Activated T-helper 1 cell treated with anti-CD3 and anti-CD28 coated beads, Interleukin-2, amount 50 U/mL, for 16 hours (primary cell): ENCODE results near the gene CCDC63.
A peak's percentile ranks its signal among the peaks of the same experiment; 100 is the strongest.

ENCODE experiments used
- DNase-seq, 2 donors: peaks; one replicate each; pipeline ENCODE4 v3.0.0-alpha.2; 2020; ENCODE audit warnings: low read depth in 1 of 2, low spot score in 1 of 2

The CCDC63 gene

GRCh38 chr12:110920324-110920910 is 73.6 kb downstream of the CCDC63 start, which contains the start of gene MYL2:
Gene MYL2, minus strand, starts transcription at chr12:110920579. Its CDS starts 50 bp downstream, at chr12:110920529.
- DNase-seq = no peak

- DNase-seq = no peak
Measured at GRCh38 chr12:110921262-110921661, 74.5 kb downstream of the CCDC63 start.

GRCh38 chr12:110922652-110923051 is 75.9 kb downstream of the CCDC63 start:
- DNase-seq = no peak

GRCh38 chr12:110923192-110923591 is 76.4 kb downstream of the CCDC63 start:
- no peak for DNase-seq

GRCh38 chr12:110923692-110924334 is 77.0 kb downstream of the CCDC63 start:
- DNase-seq = no peak

GRCh38 chr12:110927546-110927945 is 80.8 kb downstream of the CCDC63 start:
- DNase-seq = no peak

- DNase-seq = no peak
Measured at GRCh38 chr12:110928700-110929099, 81.9 kb downstream of the CCDC63 start.

- DNase-seq = no peak
Measured at GRCh38 chr12:110929818-110930217, 83.0 kb downstream of the CCDC63 start.

- DNase-seq = no peak
Measured at GRCh38 chr12:110930348-110931314, 83.8 kb downstream of the CCDC63 start.

- DNase-seq = no peak
Measured at GRCh38 chr12:110931315-110931728, 84.5 kb downstream of the CCDC63 start.

GRCh38 chr12:110932046-110932445 is 85.3 kb downstream of the CCDC63 start:
- DNase-seq = no peak

GRCh38 chr12:110933326-110933974 is 86.7 kb downstream of the CCDC63 start:
- no peak for DNase-seq

- DNase-seq = no peak
Measured at GRCh38 chr12:110934093-110934852, 87.5 kb downstream of the CCDC63 start.

- no peak for DNase-seq
Measured at GRCh38 chr12:110935588-110935987, 88.8 kb downstream of the CCDC63 start.

GRCh38 chr12:110936367-110937103 is 89.7 kb downstream of the CCDC63 start:
- no peak for DNase-seq

GRCh38 chr12:110937104-110937641 is 90.4 kb downstream of the CCDC63 start:
- DNase-seq = peak; percentile 36 to 41

- DNase-seq = no peak
Measured at GRCh38 chr12:110940296-110940695, 93.5 kb downstream of the CCDC63 start.

- no peak for DNase-seq
Measured at GRCh38 chr12:110940933-110941332, 94.1 kb downstream of the CCDC63 start.

GRCh38 chr12:110941391-110941790 is 94.6 kb downstream of the CCDC63 start:
- DNase-seq = no peak

GRCh38 chr12:110943373-110943772 is 96.6 kb downstream of the CCDC63 start:
- DNase-seq = no peak
